Right ventricle myocardium inferior (tissue), 1 donor: Measurements from ENCODE around the gene CCR6. TPM values are rescaled to one million over a fixed set of nuclear protein-coding genes. Genes with fewer than 3 reads are reported as not detected.
"Not testable (repeated sequence)": the region's sequence is repeated elsewhere in the genome, so short reads cannot be mapped to it uniquely, and the experiment has no call there.

Source experiments
- ATAC-seq: fragments of 200-7000 bp; cut with Tn5 transposase; one replicate; pipeline ENCODE4 v1.9.1; 2020; ENCODE audit warnings: mild to moderate bottlenecking, moderate library complexity
- DNase-seq: peaks from one replicate; pipeline ENCODE4 v3.0.0; 2021; ENCODE audit errors: missing footprints
- intact Hi-C: fragments of 100-400 bp; cut with DNase I; formaldehyde crosslinking; loops from one replicate; pipeline ENCODE4 v1.11.0; 2022
- long read RNA-seq: library from polyadenylated mRNA; unstranded; transcript quantifications from one replicate; pipeline ENCODE4 v2.0.0, GENCODE V29; 2021
- total RNA-seq: library from RNA; stranded (reverse); fragmentation: NEBNext Ultra II Directional; extraction: Animal tissue kit (Norgen Biotek cat#: 25700); gene quantifications from one replicate; pipeline ENCODE4 v1.2.1, GENCODE V29; 2021
- donor health status: DM: no; HTN: yes; CAD: no; lungs with severe emphysema.

CCR6 gene
- total RNA-seq: not detected
- long read RNA-seq: 0 reads

DNA sequence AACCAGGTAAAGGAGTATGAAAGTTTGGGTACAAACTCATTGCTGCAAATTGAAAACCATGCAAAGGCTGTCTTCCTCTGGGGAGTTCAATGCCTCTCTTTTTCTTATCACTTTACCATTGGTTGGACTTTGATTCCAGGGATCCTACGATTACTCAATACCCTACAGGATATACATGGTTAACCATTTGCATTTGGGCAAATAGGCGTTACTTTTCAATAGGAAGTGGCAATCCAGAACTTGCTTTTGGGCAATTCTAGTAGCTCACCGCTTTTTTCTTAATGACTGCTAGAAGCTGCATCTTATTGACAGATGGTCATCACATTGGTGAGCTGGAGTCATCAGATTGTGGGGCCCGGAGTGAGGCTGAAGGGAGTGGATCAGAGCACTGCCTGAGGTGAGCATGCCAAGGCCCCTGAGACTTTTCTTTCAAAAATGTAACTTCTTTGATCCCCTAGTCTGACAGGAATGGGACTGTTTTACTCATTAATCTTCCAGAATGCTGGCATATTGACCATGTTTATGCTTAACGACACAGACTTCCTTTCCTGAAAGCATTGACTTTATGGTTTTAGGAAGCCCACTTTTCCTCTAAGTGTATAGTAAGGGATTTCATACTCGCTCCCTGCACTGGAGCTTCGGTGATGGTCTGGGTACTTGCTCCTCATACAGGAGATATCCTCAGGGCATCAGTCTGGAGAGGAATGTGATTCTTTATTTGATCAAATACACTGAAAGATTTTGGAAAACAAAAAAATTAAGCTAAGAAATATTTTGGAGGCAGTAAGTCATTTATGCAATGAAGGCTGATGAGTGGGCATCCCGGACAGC lies at the start of gene CCR6:
CCR6 (plus strand) TSS at position 270 of the 831 bp plus-strand sequence. CDS start 13,039 bp downstream, outside the sequence.
- DNase-seq (no peak), ATAC-seq (no peak)
- intact Hi-C loops: no loop called here

DNA sequence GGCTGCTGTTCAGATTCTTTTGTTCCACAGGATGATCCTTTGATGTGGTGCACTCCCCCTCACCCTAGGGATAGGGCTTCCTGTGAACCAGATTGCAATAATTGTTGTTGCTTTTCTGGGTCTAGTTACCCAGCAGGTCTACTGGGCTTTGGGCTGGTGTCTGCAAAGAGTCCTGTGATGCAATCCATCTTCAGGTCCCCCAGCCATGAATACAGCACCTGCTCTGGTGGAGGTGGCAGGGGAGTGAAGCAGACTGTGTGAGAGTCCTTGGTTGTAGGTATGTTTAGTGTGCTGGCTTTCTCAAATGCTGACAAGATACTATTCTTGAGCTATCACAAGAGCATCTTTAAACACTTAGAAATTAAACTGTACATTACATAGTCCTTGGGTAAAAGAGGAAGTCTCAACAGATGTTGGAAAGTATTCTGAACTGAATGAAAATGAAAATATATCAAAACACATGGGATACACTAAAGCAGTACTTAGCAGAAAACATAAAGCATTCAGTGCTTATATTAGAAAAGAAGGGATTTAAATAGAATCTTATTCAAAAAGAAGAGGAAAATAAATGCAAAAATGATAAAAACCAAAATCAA lies 49.1 kb upstream of the CCR6 start:
- DNase-seq (no peak), ATAC-seq (no peak)
- intact Hi-C loops: no loop called here

DNA sequence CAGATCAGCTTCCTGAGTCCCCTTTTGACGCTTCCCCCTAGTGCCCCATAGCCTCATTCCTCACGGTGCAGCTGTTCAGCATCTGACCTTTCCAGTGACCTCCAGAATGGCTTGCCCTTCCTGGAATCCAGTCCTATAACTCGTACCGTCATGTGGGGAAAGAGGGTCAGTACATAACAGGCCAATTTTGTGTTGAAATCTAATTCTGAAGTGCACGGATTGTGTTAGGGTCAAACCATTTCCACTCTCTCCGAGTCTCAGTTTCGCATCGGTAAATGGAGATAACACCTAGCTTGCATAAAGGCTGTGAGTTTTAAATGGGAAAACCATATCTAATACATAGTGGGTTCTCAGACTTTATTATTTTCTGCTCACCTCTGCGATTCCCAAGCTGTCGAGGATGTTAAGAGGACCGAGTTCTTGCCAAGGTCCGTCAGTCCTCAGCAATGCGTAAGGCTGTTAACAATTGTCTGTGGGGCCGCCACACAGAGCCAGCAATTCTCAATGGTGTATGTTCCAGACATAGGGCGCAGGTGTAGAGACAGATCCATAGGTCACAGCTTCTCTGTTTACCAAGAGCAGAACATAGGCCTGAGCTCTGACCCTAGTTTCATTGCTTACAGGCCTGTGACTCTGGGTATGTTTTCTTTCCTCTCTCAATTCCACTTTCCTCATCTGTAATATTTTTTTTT lies 45.5 kb upstream of the CCR6 start:
- intact Hi-C loops: no loop called here
- ATAC-seq: no peak
- DNase-seq: no peak

DNA sequence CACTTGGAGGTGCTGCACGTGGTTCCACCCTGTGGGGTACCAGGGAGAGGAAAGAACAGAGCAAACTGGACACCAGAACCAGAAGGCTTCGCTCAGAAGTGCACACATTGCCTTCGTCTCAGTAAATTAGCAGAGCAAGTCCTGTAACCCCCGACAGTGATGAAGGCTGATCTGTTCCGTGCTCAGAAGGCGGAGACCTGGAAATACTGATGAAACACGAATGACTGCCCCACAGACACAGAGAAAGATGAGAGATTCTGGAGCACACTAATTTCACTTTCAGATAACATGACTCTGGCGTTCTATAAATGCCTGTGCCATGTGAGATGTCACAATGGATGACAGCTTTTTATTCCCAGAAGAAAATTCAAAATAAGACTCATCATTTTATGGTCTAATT lies 44.2 kb upstream of the CCR6 start:
- DNase-seq (no peak), ATAC-seq (no peak)
- intact Hi-C loops: no loop called here

DNA sequence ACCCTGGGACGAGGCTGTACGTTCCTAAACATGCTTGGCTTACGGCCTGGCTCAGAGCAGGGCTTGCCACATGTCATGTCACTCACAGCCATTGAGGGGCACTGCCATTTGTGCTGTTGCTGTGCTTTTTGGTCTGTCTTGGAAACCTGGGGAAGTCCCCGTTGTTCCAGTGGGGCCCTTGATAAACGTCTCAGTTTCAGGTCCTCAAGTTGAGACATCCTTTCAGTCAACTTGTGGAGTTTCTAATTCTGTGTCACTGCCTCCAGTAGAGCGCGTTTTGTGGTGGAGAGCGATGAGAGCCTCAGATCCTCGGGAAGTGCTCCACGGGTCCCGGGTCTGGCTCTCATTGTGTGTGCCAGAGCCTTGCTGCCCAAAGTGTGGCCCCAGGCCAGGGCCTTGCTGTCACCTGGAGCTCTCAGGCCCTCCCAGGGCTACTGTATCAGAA lies 43.0 kb upstream of the CCR6 start:
- no peak for ATAC-seq
- intact Hi-C loops: no loop called here
- DNase-seq: no peak

DNA sequence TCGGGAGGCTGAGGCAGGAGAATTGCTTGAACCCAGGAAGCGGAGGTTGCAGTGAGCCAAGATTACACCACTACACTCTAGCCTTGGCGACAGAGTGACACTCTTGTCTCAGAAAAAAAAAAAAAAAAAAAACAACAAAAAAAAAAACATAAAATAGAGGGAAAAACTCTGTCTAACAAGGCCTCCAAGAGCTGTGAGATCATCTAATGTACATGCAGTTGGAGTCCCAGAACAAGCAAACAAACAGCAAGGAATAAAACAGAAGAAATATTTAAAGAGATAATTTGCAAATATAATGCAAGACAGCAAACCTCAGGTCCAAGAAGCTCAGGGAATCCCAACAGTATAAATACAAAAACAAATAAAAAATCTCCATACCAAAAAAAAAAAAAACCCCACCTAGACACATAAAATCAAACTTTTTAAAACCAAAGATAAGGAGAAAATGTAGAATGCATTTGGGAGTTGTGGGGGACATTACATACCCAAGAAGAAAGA lies 35.0 kb upstream of the CCR6 start:
- no peak for DNase-seq
- no peak for ATAC-seq
- intact Hi-C loops: no loop called here

DNA sequence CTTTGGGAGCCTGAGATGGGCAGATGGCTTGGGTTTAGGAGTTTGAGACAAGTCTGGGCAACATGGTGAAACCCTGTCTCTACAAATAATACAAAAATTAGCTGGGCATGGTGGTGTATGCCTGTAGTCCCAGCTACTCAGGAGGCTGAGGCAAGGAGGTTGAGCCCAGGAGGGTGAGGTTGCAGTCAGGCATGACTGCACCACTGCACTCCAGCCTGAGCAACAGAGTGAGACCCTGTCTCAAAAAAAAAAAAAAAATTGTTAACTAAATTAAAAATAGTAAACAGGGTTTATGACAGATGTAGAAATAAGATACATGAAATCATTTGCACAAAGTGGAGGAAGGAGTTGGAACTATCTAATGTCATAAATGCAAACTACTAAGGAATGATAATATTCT lies 34.2 kb upstream of the CCR6 start:
- intact Hi-C loops, DNase-seq, ATAC-seq: not testable (repeated sequence)

DNA sequence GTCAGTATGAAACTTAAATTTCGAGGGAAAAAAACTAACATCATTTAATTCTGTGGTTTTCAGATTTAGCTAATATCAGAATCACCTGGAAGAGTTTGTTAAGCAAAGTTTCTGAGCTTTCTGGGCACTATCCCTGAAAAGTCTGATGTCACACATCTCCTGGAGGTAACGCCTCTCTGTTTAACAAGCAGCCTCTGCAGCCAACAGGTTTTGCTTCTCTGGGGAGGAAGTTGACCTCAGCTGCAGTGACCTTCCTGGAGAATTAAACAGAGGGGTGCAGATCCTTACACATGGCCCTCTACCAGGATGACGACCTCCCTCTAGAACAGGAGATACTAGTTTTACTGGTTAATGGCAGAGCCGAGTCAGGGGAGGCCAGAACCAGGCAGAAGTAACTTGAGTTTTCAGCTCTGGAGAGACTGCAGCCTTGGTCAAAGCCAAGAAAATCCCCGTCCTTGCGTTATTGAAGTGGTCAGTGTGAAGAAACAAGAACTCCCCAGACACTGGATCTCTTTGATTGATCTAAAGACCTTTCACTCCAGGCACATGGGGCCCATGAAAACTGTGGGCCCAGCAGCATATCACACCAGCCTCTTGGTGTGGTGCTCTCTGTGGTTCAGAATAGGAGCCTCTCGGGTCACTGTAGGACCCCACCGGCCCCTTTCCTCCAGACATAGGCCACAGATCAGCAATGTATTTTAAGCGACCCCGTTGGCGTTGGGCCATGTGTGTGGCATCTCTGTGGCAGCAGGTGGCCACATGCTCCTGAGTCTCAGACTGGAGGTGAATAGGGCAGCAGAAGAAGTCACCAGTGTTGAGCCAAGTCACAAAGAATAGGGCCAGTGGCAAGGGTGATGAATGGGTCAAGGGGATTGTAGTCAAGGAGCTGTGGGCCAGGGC lies 33.4 kb upstream of the CCR6 start:
- DNase-seq (peak; percentile 71), ATAC-seq (no peak)
- intact Hi-C loops: no loop called here

DNA sequence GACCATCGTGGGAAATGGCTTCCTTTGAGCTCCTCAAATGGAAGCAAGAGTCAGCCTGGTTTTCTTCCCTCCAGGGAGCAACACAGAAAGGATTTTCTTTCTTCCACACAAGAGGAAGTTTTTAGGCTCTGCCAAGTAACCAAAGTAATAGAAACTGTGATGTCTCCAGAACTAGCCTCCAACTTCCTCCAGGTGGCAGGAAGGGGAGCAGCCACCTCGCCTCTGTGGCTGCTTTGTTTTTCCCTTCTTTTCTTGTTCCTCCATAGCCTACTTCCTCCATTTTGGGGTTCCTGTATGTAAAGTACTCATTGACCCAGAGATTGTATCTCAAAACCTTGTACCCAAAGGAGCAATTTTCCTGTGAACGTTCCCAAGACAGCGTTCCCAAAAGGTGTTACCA lies 32.7 kb upstream of the CCR6 start:
- ATAC-seq (no peak), DNase-seq (no peak)
- intact Hi-C loops: no loop called here

DNA sequence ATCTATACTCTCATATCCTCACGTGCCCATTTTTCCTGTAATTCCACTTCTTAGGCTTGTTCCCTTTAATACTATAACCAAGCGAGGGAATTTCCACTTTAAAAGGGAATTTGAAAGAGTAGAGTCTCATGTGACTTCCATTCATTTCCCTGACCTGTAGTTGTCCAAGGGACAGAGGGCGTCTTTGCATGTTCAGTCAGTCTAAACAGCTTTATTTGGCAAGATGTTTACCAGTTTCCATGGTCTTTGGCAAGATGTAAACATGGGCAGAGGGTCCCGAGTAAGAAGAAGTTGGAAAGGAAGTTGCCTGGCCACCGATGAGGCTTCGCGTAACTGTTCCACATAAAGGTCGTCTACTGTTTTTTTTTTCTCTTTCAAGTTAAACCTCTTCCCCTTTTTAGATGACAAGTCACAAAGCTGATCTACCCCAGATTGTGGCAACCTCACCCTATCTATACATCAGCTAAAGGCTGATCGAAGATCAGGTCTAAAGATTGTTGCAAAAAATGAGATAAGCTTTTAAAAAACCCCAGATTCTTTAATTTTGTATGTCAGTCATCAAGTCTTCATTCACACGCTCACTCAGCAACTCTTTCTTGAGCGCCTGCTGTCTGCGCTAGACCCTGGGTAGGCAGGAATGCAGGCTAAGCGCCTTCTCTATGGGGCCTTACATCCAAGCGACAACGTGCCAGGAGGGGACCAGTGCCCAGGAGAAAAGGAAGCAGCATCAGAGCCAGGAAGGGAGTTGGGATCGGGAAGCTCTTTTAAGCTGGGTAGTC lies 31.7 kb upstream of the CCR6 start:
- ATAC-seq (peak; percentile 30), DNase-seq (peak; percentile 67)
- intact Hi-C loops: no loop called here

DNA sequence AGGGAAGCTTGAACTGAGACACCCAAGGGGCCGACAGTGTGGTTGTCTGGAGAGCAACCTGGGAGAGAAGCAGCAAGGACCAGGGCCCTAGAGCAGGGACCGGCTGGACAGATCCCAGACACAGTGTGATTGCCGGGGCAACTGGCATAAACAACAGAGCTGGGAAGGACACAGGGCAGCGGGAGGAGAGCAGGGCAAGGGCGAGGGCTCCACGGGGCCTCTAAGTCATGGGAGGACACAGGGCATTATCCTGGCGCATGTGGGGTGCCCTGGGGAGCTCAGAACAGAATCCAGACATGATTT lies 31.1 kb upstream of the CCR6 start:
- ATAC-seq (peak; percentile 74), DNase-seq (peak; percentile 68)
- intact Hi-C loops: no loop called here

DNA sequence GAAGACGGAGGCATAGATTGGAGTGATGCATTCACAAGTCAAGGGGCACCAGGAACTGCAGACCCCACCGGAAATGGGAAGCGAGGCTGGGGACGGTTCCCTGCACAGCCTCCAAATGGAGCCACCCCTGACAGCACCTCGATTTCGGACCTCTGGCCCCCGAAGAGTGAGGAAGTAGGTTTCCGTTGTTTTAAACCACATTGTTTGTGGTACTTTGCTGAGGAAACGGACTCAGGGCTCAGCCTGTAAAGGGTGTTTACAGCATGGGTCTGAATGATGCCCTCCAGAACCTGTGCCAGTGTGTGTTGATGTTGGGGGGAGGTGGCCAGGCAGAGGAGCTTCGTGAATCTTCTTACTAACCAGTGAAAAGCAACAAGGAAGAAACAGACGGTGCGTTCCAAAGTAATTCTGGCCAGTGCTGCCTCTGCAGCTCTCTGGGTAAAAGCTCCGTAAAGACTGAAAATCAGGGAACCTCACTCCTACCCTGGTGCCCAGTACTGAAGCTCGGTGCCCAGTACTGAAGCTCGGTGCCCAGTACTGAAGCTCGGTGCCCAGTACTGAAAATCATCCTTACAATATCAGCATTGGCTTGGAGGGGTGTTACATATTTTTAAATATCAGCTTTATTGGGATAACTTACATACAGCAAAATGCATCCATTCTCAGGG lies 30.1 kb upstream of the CCR6 start:
- intact Hi-C loops: no loop called here
- ATAC-seq (no peak), DNase-seq (no peak)

DNA sequence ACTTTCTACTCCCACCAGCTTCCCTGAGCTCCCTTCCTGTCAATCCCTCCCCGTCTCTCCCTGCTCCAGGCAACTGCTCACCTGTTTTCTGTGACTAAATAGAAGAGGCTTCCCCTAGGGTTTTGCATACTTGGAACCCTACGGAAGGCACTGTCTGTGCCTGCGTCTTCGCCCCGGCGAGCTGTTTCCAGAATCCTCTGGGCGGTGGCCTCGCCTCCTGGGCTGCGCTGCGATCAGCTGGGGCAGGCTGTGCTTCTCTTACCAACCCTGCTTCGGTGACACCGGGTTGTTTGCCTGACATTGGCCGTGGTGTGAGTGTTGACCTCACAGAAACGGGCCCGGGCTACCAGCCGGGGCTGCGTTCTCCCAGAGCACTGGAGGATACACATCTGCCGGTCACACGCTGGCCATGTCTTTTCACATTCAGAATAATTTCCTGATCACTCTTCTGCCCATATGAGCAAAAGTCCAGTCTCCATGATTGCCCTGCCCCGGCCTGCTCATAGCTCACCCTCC lies 29.4 kb upstream of the CCR6 start:
- intact Hi-C loops: no loop called here
- ATAC-seq: no peak
- no peak for DNase-seq

DNA sequence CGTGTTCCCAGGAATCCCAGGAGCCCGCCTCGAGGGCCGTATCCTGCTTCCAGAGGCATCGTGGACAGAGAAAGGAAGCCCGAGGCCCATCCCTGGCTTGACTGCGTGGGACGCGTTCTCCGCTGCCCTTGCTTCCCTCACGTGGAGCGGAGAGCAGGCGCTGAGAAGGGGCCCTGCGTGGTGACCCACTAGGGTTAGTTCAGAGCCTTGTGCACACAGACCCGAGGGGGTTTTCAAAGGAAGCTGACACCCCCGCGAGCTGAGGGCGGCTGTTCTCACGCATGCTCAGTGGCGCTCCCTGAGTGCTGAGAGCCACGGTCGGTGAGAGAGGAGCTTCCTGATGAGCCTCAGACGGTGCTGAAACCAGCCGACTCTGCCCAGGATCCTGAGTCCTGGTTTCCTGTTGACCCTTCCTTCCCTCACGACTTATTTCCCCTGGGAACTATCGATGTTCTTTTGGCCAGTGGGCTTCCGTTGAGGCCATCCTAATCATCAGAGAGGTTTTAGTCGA lies 28.9 kb upstream of the CCR6 start:
- intact Hi-C loops: no loop called here
- no peak for DNase-seq
- ATAC-seq: no peak

DNA sequence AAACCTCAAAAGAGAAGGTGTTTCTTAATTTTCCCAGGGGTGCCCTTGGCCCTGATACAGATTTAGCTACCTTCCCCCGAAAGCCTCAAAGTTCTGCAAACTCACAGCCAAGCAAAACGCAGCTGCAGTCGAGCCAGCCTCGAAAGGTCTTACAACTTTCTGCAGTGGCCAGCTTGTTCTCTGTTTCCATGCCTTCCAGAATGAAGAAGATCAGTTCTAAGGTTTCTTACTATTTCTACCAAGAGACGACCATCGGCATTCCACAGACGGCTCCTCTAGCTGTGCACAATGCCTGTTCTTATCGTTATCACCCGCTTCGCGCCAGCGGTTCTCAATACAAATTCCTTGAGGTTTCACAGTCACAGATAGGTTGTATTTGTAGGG lies 28.5 kb upstream of the CCR6 start:
- ATAC-seq: no peak
- no peak for DNase-seq
- intact Hi-C loops: no loop called here

DNA sequence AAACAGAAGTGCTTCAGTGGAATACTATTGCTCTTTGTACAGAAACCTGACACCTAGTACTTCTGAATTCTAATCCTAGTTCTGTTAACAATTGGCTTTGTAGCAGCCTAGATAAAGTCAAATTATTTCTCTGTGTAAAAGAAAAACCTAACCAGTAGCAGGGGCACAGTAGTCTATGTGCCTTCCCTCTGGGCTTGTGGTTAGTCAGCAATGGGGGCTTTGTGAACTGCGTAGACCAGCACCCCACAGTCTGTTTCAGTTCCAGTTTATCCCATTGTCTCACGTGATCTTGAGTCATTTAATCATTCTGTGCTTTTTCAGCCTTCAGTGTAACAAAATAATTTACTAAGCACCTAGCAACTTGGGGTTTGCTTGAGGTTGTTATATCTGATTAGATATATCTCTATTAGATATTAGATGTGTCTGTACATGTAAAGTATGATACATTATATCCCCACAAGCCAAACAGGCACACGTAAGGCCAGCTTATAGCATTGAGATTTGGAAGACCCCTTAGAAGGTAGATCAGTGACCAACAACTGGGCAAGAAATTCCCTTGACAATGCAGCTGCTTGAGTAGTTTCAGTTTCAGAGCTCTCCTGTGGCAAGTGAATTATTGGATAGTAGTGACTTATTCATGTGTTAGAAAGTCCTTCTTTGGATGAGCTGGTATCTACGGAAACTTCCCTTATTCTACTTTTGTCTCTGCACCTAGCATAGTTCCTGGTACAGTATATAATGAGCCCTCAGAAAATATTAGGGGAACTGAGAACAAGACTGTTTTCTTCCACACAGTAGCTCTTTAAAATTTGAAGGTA lies 27.9 kb upstream of the CCR6 start:
- ATAC-seq (no peak), DNase-seq (no peak)
- intact Hi-C loops: no loop called here

DNA sequence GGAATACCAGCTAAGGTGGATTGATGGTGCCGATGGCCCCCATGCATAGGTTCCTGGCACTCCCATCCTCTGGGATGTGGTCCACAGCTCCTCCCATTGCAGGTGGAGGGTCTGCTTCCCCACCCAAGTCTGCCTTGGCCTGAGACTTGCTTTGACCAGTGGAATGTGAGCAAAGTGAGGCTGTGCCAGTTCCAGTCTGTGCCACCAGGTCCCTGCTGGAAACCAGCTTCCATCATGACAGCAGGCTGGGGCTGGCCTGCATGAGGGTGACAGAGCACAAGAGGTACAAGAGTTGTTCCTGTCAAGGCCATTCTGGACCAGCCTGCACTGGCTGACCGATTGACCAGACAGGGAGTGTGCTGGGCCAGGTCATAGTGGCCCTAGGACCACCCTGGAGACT lies 27.0 kb upstream of the CCR6 start:
- DNase-seq (no peak), ATAC-seq (no peak)
- intact Hi-C loops: no loop called here
